Neural progenitor cell (in vitro differentiated cells): Measurements from ENCODE around the gene VPS50. TPM values are rescaled to one million over a fixed set of nuclear protein-coding genes. Genes with fewer than 3 reads are reported as not detected.

Source experiments
- DNase-seq: peaks from one replicate; pipeline ENCODE4 v3.0.0-alpha.2; 2016; ENCODE audit warnings: low spot score
- H2AFZ ChIP-seq: fragments of 200-600 bp; sonication (generic); replicated peaks from 2 replicates; pipeline ENCODE4 v1.6.1; 2016; ENCODE audit warnings: antibody characterized with exemption
- H3F3A ChIP-seq: fragments of 200-600 bp; sonication (generic); 2 replicates; pipeline ENCODE4 v1.6.1; 2016; ENCODE audit warnings: antibody characterized with exemption, low read depth
- H3K27ac ChIP-seq: fragments of 200-600 bp; sonication (generic); 2 replicates; pipeline ENCODE4 v1.5.1; 2016; ENCODE audit warnings: mild to moderate bottlenecking
- H3K27me3 ChIP-seq: fragments of 200-600 bp; sonication (generic); 2 replicates; pipeline ENCODE4 v1.6.1; 2016; ENCODE audit warnings: mild to moderate bottlenecking, moderate library complexity
- H3K36me3 ChIP-seq: fragments of 200-600 bp; sonication (generic); 2 replicates; pipeline ENCODE4 v1.5.1; 2016
- H3K4me1 ChIP-seq: fragments of 200-600 bp; sonication (generic); 2 replicates; pipeline ENCODE4 v1.6.1; 2016; ENCODE audit warnings: mixed run types
- H3K4me2 ChIP-seq: fragments of 200-600 bp; sonication (generic); 2 replicates; pipeline ENCODE4 v1.6.1; 2016
- H3K4me3 ChIP-seq: fragments of 200-600 bp; sonication (generic); 2 replicates; pipeline ENCODE4 v1.5.1; 2016
- H3K79me2 ChIP-seq: fragments of 200-600 bp; sonication (generic); 2 replicates; pipeline ENCODE4 v1.6.1; 2016; ENCODE audit warnings: low read depth
- H3K9ac ChIP-seq: fragments of 200-600 bp; sonication (generic); 2 replicates; pipeline ENCODE4 v1.6.1; 2016
- H3K9me3 ChIP-seq: fragments of 200-600 bp; sonication (generic); 2 replicates; pipeline ENCODE4 v1.5.1; 2016; ENCODE audit warnings: low read depth
- H4K20me1 ChIP-seq: fragments of 200-600 bp; sonication (generic); 2 replicates; pipeline ENCODE4 v1.6.1; 2016; ENCODE audit warnings: low read depth
- H3K27ac Mint-ChIP-seq: 3 replicates; pipeline ENCODE4 v1.8.0; 2021; ENCODE audit warnings: mixed read lengths
- H3K27me3 Mint-ChIP-seq: 2 replicates; pipeline ENCODE4 v1.8.0; 2022; ENCODE audit warnings: low read depth, mild to moderate bottlenecking, inconsistent platforms, moderate library complexity, mixed read lengths; ENCODE audit not compliant: insufficient read depth
- H3K36me3 Mint-ChIP-seq: 3 replicates; pipeline ENCODE4 v1.8.0; 2021; ENCODE audit warnings: mixed read lengths
- H3K4me1 Mint-ChIP-seq: 3 replicates; pipeline ENCODE4 v1.8.0; 2021; ENCODE audit warnings: mixed read lengths
- H3K4me3 Mint-ChIP-seq: 3 replicates; pipeline ENCODE4 v1.8.0; 2021; ENCODE audit warnings: mild to moderate bottlenecking, moderate library complexity, mixed read lengths
- H3K9me3 Mint-ChIP-seq: 3 replicates; pipeline ENCODE4 v1.8.0; 2020; ENCODE audit warnings: mixed read lengths
- EZH2 ChIP-seq: fragments of 200-600 bp; sonication (generic); IDR thresholded peaks from 2 replicates; pipeline ENCODE4 v1.6.1; 2017; ENCODE audit warnings: antibody characterized with exemption, mild to moderate bottlenecking, moderate library complexity
- EZH2phosphoT487 ChIP-seq: fragments of 200-600 bp; sonication (generic); IDR thresholded peaks from 2 replicates; pipeline ENCODE4 v1.6.1; 2017; ENCODE audit warnings: antibody characterized with exemption
- total RNA-seq: library from RNA; depleted of rRNA; stranded (reverse); fragments of >200 nt; gene quantifications from 2 replicates; pipeline ENCODE4 v1.2.3, GENCODE V29; 2015; ENCODE audit warnings: low replicate concordance
- TF ChIP-seq, protein P1 (sequence below): fragments of 200-600 bp; sonication (generic); IDR thresholded peaks from 2 replicates; pipeline ENCODE4 v1.5.1; 2017; ENCODE audit warnings: antibody characterized with exemption, mild to moderate bottlenecking

VPS50 gene
- total RNA-seq, 1 donor from 2014 or later: 26.5 TPM

DNA sequence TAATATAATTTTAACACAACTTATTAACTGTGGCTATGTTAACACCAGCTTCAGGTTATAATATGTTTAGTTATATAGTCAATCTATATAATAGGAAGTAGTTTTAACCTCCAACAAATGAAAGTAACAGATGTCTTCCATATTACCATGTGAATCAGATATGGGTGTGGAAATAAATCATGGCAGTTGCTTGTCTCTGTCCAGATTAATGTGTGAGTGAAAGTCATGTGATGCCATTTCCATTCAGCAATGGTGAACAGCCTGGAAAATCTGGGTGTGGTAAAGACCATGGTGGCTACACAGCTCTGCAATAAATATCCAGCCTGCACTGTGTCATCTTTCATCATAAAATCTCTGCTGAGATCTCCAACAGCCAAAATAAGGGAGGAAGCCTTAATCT lies 33.7 kb upstream of the VPS50 start:
- no peaks in the 10 kb centered on the region for H3F3A ChIP-seq
- no peak overlapping the region for H3K4me3 ChIP-seq
- no peaks in the 10 kb centered on the region for H3K4me1 Mint-ChIP-seq
- H3K36me3 Mint-ChIP-seq: no peaks in the 10 kb centered on the region
- H3K27ac Mint-ChIP-seq: no peak overlapping the region
- H2AFZ ChIP-seq: no peak overlapping the region
- no peaks in the 10 kb centered on the region for H3K9me3 ChIP-seq
- no peak overlapping the region for H3K4me3 Mint-ChIP-seq
- no peak overlapping the region for H3K4me2 ChIP-seq
- TF ChIP-seq, protein P1, sequence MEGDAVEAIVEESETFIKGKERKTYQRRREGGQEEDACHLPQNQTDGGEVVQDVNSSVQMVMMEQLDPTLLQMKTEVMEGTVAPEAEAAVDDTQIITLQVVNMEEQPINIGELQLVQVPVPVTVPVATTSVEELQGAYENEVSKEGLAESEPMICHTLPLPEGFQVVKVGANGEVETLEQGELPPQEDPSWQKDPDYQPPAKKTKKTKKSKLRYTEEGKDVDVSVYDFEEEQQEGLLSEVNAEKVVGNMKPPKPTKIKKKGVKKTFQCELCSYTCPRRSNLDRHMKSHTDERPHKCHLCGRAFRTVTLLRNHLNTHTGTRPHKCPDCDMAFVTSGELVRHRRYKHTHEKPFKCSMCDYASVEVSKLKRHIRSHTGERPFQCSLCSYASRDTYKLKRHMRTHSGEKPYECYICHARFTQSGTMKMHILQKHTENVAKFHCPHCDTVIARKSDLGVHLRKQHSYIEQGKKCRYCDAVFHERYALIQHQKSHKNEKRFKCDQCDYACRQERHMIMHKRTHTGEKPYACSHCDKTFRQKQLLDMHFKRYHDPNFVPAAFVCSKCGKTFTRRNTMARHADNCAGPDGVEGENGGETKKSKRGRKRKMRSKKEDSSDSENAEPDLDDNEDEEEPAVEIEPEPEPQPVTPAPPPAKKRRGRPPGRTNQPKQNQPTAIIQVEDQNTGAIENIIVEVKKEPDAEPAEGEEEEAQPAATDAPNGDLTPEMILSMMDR: no peak
- TF ChIP-seq EZH2: no peak
- no peak for TF ChIP-seq EZH2phosphoT487
- H3K9ac ChIP-seq: no peak overlapping the region
- H4K20me1 ChIP-seq: no peaks in the 10 kb centered on the region
- peaks cover 72% of the 10 kb centered on the region for H3K27me3 ChIP-seq
- H3K36me3 ChIP-seq: no peaks in the 10 kb centered on the region
- H3K79me2 ChIP-seq: no peaks in the 10 kb centered on the region
- H3K4me1 ChIP-seq: no peaks in the 10 kb centered on the region
- no peak overlapping the region for H3K27ac ChIP-seq
- H3K9me3 Mint-ChIP-seq: no peaks in the 10 kb centered on the region
- no peak for DNase-seq
- no peaks in the 10 kb centered on the region for H3K27me3 Mint-ChIP-seq

DNA sequence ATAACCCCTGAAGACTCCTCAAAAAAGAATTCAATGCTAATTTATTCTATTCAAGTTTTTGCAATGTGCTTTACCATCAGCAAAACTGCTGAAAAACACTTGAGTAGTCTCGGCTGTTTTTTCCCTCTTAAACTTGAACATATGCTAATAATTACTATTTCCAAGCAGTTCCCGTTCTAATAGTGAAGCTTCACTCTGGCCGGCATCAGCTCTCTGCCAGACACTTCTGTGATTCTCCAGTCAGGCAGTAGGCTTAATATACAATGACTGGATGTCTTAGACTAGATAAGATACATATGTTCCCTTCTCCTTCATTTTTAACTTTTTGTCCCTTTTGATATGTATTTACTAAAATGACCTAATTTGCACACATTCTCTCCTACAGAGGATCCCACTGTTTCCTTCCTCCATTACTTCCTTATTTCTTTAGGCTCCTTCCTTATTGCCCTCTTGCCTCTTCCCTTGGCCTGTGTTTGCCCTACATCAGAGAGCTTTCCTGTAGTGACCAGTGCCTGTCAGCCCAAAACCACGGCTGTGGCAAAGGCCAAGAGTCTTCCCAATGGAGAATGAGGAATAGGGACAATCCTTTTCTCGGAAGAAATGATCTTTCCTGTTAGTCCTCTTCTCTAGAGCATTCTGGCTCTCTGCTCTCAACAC lies 29.4 kb upstream of the VPS50 start:
- H4K20me1 ChIP-seq: no peaks in the 10 kb centered on the region
- H3K4me3 ChIP-seq: no peak overlapping the region
- no peaks in the 10 kb centered on the region for H3K9me3 Mint-ChIP-seq
- no peak for DNase-seq
- no peak overlapping the region for H3K9ac ChIP-seq
- H3K4me3 Mint-ChIP-seq: no peak overlapping the region
- H3K36me3 Mint-ChIP-seq: no peaks in the 10 kb centered on the region
- H3K27me3 ChIP-seq: peaks cover 96% of the 10 kb centered on the region
- H3K27ac Mint-ChIP-seq: peak overlapping the region; percentile 25
- H3K27ac ChIP-seq: no peak overlapping the region
- H3K4me1 Mint-ChIP-seq: no peaks in the 10 kb centered on the region
- H2AFZ ChIP-seq: no peak overlapping the region
- no peaks in the 10 kb centered on the region for H3K36me3 ChIP-seq
- H3K27me3 Mint-ChIP-seq: no peaks in the 10 kb centered on the region
- H3K4me2 ChIP-seq: no peak overlapping the region
- no peaks in the 10 kb centered on the region for H3F3A ChIP-seq
- no peaks in the 10 kb centered on the region for H3K79me2 ChIP-seq
- H3K4me1 ChIP-seq: no peaks in the 10 kb centered on the region
- TF ChIP-seq EZH2 (no peak), EZH2phosphoT487 (no peak)
- TF ChIP-seq, protein P1: no peak
- no peaks in the 10 kb centered on the region for H3K9me3 ChIP-seq

- Histone ChIP-seq H3K9ac (no peak overlapping the region), H3K9me3 (no peaks in the 10 kb centered on the region), H3K4me2 (no peak overlapping the region), H3K27ac (no peak overlapping the region), H3K79me2 (no peaks in the 10 kb centered on the region), H3F3A (no peaks in the 10 kb centered on the region), H3K4me3 (no peak overlapping the region), H4K20me1 (no peaks in the 10 kb centered on the region), H3K27me3 (peaks cover 96% of the 10 kb centered on the region), H2AFZ (no peak overlapping the region), H3K4me1 (no peaks in the 10 kb centered on the region), H3K36me3 (no peaks in the 10 kb centered on the region)
- no peak for DNase-seq
- no peak overlapping the region for H3K27ac Mint-ChIP-seq
- H3K4me3 Mint-ChIP-seq: no peak overlapping the region
- no peaks in the 10 kb centered on the region for H3K27me3 Mint-ChIP-seq
- H3K4me1 Mint-ChIP-seq: no peaks in the 10 kb centered on the region
- H3K36me3 Mint-ChIP-seq: no peaks in the 10 kb centered on the region
- TF ChIP-seq EZH2 (no peak), EZH2phosphoT487 (no peak)
- TF ChIP-seq, protein P1: no peak
- H3K9me3 Mint-ChIP-seq: no peaks in the 10 kb centered on the region
Measured at GRCh38 chr7:93203496-93203895, 28.7 kb upstream of the VPS50 start.
